Mucosa of stomach (tissue), 1 donor: Measurements from ENCODE around the gene PHACTR1.

Experiments
- H3K27me3 ChIP-seq: one replicate; pipeline ENCODE4 v1.7.0; 2013; ENCODE audit warnings: mild to moderate bottlenecking, low read length; ENCODE audit not compliant: control insufficient read depth, insufficient read depth
- H3K36me3 ChIP-seq: one replicate; pipeline ENCODE4 v1.7.0; 2013; ENCODE audit warnings: low read length; ENCODE audit not compliant: control insufficient read depth, insufficient read depth
- H3K4me1 ChIP-seq: one replicate; pipeline ENCODE4 v1.7.0; 2013; ENCODE audit warnings: mild to moderate bottlenecking, low read length; ENCODE audit not compliant: control insufficient read depth, insufficient read depth
- H3K4me3 ChIP-seq: one replicate; pipeline ENCODE4 v1.7.0; 2013; ENCODE audit warnings: low read length
- H3K9ac ChIP-seq: one replicate; pipeline ENCODE4 v1.7.0; 2013; ENCODE audit warnings: mild to moderate bottlenecking, low read length, moderate library complexity
- H3K9me3 ChIP-seq: one replicate; pipeline ENCODE4 v1.7.0; 2013; ENCODE audit warnings: mild to moderate bottlenecking, low read length, moderate library complexity; ENCODE audit not compliant: control insufficient read depth
- donor health status: Pancreatic carcinoma.

The PHACTR1 gene

DNA sequence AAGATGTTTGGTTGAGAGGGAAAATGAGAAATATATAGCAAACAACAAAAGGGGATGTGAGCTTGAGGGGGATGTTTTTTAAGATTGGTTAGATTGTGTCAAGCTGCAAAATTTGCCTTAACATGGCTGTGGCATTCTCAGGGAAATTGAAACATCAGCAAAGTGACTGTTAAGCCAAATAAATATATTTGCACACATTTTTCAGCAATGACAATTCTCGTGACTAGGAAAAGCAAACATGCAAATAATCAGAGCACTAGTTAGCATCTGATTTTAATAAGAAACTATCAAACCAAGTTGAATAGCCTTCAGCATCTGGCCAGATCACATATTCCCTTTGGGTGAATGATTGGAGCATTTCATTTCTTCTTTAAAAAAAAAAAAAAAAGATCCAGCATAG lies 349.0 kb downstream of the PHACTR1 start:
- Histone ChIP-seq H3K36me3 (no peaks in the 10 kb centered on the region), H3K9me3 (no peaks in the 10 kb centered on the region), H3K4me3 (no peak overlapping the region), H3K27me3 (no peaks in the 10 kb centered on the region), H3K9ac (no peak overlapping the region), H3K4me1 (no peaks in the 10 kb centered on the region)

DNA sequence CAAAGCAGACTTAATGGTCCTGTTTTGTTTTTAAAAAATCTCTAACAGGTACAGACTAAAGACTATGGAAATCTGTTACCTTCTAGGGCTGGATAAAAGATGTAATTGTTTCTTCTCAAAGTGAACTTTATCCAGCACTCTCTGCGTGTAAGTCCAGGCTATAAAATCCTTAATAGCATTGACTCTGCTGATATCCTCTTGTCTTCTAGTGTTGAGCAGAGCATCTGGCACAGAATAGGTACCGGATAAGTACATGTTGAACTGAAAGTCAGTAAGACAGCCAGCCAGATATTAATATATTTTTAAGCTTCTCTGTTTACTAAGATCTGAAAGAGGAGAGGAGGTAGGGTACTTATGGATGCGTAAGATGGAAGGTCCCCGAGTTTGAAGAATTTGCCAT lies 349.5 kb downstream of the PHACTR1 start:
- no peaks in the 10 kb centered on the region for H3K4me1 ChIP-seq
- H3K36me3 ChIP-seq, result no peaks in the 10 kb centered on the region
- no peak overlapping the region for H3K4me3 ChIP-seq
- no peaks in the 10 kb centered on the region for H3K27me3 ChIP-seq
- no peaks in the 10 kb centered on the region for H3K9me3 ChIP-seq
- H3K9ac ChIP-seq, result no peak overlapping the region

DNA sequence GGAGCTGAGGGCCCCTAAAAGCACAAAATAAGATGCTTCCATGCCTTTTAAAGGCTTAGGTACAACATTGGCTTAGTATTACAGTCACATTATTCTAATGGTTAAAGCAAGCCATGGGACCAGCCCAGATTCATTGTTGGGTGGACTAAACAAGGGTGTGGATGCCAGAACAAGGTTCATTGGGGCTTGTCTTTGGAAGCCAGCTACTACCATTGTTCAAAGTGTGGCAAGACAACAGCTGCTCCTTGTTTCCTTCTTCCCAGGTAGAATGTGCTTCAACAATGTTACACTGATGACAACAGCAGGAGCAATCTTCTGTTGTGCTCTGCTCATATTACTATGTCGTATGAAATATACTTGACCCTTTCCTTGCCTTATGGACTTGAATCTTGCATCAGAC lies 350.3 kb downstream of the PHACTR1 start:
- H3K4me1 ChIP-seq, result no peaks in the 10 kb centered on the region
- no peak overlapping the region for H3K9ac ChIP-seq
- H3K27me3 ChIP-seq, result no peaks in the 10 kb centered on the region
- H3K36me3 ChIP-seq, result no peaks in the 10 kb centered on the region
- no peaks in the 10 kb centered on the region for H3K9me3 ChIP-seq
- no peak overlapping the region for H3K4me3 ChIP-seq

DNA sequence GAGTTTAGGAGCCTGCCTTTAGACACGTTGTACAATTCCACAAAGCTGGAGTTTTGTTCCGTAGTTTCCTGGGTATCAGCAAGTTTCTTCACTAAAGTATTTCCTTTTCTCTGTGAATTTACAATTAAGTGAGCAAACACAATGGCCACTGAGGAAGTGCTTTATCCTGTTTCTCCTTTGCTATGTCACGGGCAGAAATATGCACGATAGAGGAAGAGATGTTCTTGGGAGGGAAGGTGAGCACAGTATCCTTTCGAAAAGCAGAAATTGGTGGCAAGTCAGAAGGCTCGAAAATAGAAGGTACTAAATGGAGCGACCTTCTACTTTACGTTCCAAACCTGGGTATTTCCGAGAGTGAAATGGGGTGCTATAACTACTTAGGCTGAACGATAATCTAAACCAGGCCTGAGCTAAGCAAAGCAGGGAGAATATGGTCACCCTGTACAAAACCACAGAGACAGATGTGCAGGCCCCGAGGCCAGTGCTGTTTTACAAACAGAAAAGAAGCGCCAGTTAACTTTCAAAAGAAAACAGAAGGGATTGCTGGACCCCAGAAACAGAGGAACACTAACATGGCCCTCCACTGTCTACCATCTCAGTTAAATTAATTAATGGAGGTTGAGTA lies 352.1 kb downstream of the PHACTR1 start:
- Histone ChIP-seq H3K9me3 (no peaks in the 10 kb centered on the region), H3K4me1 (no peaks in the 10 kb centered on the region), H3K36me3 (no peaks in the 10 kb centered on the region), H3K9ac (no peak overlapping the region), H3K27me3 (no peaks in the 10 kb centered on the region), H3K4me3 (no peak overlapping the region)

DNA sequence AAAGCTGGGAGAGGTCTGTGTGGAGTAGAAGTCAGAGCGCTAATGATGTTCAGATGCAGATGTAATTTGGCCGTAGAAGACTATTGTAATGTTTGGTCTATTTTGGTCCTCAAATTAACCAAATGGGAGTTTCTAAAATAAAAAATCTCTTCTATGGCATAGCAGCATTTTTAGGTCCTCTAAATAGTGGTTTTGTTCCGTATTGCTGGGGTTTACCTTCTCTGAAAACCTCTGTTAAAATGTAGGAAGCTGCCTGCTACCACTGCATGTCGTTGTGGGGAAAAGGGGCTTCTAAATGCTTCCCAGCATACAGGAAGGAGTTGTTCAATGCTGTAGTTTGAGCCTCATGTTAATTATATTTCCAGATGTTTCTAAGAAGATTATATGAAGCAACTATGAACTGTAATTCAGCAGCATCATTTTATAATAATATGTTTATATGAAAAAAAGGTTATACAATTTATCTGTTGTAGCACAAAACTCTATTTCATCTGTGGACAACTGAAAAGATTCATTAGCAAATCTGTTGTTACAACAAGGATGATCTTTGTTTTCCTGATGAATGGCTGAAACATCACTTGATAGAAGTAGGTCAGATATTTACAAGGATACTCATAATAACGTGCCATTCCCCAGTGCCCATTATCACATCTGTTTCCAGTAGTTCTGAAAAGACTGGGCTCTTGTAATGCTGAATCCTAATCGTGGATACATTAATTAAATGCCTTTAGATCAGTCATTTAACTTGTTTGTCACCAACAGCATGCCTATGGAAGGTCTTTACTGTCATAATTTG lies 355.2 kb downstream of the PHACTR1 start:
- H3K4me1 ChIP-seq, result no peaks in the 10 kb centered on the region
- no peaks in the 10 kb centered on the region for H3K36me3 ChIP-seq
- H3K9me3 ChIP-seq, result no peaks in the 10 kb centered on the region
- H3K4me3 ChIP-seq, result no peak overlapping the region
- H3K9ac ChIP-seq, result no peak overlapping the region
- H3K27me3 ChIP-seq, result no peaks in the 10 kb centered on the region

DNA sequence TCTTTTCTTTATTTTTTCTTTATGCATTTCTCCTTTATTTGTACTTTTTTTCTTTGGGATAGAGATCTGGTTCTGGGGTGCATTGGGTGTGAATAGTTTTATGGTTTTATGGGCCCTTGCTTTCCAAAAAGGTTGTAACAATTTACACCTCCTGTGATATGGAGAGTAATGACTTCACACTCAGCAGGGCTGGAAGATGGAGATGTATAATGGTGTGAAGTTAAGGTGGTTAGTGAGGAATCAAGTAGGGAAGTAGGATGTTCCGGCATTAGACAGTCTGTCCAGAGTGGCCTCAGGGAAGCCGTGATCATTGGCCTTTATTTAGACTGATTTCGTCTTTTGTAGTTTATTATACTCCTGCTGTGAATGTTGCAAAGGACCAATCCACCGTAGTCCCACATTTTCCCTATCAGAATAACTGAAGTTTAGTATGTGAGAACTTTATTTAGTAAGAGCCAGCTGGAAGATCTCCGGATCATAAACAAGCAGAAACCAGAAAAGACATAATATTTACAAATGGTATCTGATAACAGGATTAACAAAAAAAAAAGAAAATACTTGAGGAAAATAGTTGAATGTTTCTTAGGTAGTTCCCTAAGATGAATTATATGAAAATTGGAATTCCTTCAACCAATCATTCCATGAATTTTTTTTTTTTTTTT lies 356.2 kb downstream of the PHACTR1 start:
- H3K36me3 ChIP-seq, result no peaks in the 10 kb centered on the region
- H3K27me3 ChIP-seq, result no peaks in the 10 kb centered on the region
- H3K9ac ChIP-seq, result no peak overlapping the region
- no peaks in the 10 kb centered on the region for H3K4me1 ChIP-seq
- H3K9me3 ChIP-seq, result no peaks in the 10 kb centered on the region
- H3K4me3 ChIP-seq, result no peak overlapping the region

DNA sequence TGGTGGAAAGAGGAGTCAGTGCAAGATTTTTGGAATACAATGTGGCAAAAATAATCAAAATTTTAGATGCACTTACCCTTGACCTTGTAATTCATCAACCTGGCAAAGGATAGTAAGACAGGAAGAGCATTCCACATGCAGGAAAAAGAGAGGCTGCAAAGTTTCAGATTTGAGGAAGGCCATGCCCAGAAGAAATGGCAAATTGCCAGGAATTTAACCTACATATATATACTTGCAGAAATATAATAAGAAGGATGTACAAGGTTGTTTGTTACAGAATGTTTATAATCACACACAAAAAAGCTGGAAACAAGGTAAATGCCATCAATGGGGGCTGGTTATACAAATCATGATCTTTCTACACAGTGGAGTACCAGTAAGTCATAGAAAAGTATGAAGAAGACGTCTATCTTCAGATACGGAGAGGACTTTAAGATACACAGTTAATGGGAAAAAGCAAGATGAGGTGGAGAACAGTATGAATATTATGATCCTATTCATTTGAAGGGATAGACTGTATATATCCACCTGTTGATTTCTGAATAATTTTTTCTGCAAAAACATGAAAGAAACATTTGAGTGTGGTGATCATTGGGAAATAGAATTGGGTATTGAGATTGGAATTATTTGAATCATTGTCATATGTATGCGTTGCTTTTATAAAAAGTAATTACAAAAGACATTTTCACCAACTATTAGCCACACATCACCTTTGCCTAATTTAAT lies 358.0 kb downstream of the PHACTR1 start:
- H3K4me3 ChIP-seq, result no peak overlapping the region
- no peaks in the 10 kb centered on the region for H3K4me1 ChIP-seq
- no peaks in the 10 kb centered on the region for H3K36me3 ChIP-seq
- H3K9ac ChIP-seq, result no peak overlapping the region
- H3K27me3 ChIP-seq, result no peaks in the 10 kb centered on the region
- H3K9me3 ChIP-seq, result no peaks in the 10 kb centered on the region

DNA sequence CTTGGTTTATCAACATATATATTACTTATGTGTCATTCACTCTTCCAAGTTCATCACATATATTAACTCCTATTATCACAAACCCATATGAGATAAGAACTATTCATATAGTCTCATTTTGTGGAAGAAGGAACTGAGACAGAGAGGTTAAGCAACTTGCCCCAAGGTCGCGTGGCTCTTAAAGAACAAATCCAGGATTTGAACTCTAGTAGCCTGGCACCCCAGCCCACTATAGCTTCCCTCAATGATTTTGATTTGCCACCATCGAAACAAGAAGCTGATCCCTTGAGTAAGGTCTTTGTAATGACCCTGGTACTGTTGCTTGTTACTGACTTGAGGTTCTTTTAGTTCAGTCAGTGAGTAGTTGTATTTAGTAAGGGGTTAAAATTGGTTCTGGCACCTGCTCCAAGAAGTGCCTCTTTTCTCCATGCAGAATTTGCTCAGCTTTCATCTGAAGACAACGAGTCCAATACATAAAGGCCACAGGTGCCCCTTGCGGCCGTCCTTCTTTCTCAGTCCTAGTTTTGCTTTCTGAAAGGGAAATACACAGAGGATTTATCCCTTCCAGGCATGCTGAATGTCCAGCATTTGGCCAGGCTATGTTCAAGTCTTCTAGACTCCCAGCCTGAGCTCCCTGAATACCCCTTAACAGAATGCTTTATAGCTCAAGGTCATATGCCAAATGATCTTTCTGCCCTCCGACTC lies 358.7 kb downstream of the PHACTR1 start:
- no peaks in the 10 kb centered on the region for H3K9me3 ChIP-seq
- no peak overlapping the region for H3K9ac ChIP-seq
- no peak overlapping the region for H3K4me3 ChIP-seq
- H3K4me1 ChIP-seq, result no peaks in the 10 kb centered on the region
- H3K27me3 ChIP-seq, result no peaks in the 10 kb centered on the region
- no peaks in the 10 kb centered on the region for H3K36me3 ChIP-seq

DNA sequence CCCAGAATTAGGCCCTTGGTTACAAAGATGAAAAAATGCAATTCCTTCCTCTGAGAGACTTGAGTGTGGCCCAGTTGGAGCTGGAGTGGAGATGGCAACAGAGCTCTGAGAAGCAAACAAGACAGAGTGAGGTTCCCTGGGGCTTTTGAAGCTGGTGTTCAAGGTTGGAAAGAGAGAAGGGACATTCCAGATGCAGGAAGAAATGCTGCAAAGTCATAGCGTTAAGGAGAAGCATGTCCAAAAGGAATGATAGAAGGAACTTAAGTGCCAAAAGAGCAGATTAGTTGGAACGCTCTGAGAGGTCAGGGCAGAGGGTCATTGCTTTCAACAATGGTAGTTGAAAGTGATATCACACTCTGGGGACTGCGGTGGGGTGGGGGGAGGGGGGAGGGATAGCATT lies 360.0 kb downstream of the PHACTR1 start:
- H3K36me3 ChIP-seq, result no peaks in the 10 kb centered on the region
- no peaks in the 10 kb centered on the region for H3K9me3 ChIP-seq
- no peak overlapping the region for H3K4me3 ChIP-seq
- no peaks in the 10 kb centered on the region for H3K27me3 ChIP-seq
- H3K9ac ChIP-seq, result no peak overlapping the region
- H3K4me1 ChIP-seq, result no peaks in the 10 kb centered on the region

DNA sequence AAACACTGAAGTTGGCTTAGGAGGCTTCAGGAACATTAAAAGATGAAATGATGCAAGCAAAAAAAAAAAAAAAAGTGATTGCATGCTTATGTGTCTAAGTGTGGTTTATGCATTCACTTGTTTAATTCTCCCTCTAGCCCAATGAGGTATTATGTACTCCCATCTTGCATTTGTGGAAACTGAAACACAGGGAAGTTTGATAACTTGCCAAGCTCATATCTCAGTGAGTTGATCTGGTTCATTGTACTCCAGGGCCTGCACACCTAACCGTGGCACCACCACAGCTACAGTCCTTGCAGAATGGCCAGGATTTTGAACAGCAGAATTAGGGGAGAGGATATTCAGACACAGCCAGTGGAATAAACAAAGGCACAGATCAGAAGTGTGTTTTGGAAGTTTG lies 360.6 kb downstream of the PHACTR1 start:
- Histone ChIP-seq H3K36me3 (no peaks in the 10 kb centered on the region), H3K9me3 (no peaks in the 10 kb centered on the region), H3K27me3 (no peaks in the 10 kb centered on the region), H3K9ac (no peak overlapping the region), H3K4me1 (no peaks in the 10 kb centered on the region), H3K4me3 (no peak overlapping the region)

DNA sequence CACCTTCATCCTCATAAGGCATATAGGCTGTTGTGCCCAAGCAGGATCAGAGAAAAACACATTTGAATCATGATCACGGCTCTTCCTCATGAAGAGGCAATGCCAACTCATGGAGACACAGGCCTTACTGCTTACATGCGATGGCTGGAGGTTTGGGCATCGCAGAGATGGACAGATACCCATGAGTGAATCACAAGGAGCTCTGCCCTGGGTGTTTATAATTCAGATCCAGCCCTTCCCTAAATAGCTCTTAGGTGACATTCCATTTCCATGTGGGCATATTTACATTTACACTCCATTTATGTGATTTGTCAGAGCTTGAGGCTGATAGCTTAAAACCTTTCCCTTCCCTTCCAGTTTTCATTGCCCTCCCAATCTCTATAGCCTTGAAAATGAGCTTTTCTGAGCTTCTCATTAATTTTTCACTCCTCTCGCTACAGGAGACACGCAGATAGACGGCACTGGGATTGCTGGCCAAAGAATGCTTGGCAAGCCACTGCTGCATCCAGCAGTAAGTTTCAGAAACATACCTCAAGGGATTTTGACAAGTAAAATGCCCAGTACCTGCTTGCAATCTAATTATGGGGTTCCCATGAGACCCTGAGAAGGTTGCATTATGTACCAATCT lies 362.6 kb downstream of the PHACTR1 start:
- H3K9ac ChIP-seq, result no peak overlapping the region
- H3K4me3 ChIP-seq, result no peak overlapping the region
- H3K36me3 ChIP-seq, result no peaks in the 10 kb centered on the region
- no peaks in the 10 kb centered on the region for H3K9me3 ChIP-seq
- H3K27me3 ChIP-seq, result no peaks in the 10 kb centered on the region
- H3K4me1 ChIP-seq, result no peaks in the 10 kb centered on the region
